Measurements from ENCODE around the gene GAS7.

DNA sequence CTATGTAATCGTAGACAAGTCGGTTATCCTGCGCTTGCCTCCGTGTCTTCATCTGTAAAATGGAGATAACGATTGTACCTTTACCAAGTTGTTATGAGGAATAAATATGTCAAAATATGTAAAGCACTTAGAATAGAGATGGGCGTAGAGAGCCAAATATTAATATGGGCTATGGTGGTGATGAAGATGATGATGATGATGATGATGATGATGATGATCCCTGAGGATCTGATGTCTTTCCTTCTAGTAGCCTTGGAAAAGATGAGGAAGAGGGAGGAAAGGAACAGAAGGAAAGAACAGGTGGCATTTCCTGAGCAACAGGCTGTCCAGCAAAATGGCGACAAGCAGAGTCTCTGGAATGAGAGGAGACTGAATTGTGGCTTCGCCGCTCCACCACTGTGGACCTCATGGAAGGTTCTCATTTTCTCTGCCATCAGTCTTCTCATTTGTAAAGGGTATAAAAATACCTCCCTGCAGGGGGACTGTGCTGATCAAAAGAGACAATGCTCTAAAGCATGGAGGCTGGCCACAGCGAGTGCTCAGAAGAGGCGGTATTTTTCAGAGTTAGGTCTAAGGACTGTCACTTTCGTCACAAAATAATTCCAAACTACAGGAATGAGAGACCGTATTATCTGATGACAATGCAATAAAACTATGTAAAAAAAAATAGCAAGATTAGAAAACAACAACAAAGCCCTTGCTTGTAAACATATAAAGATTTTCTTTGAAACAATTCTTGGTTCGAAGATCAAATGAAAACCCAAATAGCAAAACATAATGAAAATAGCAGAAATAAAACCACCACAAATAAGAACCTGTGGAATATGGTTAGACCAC is 276.2 kb downstream of the GAS7 start:
- TF ChIP-seq CTCF (conservative IDR thresholded peaks at IDR 0.05 in 1 of 2, IDR thresholded peaks at IDR 0.05 in 1 of 2; ENCODE audit: extremely low read depth in 1 of 2, insufficient read depth in 1 of 2, low read depth in 1 of 2, low read length in 2 of 2), result no peak
- no peak for TF ChIP-seq EZH2 (IDR thresholded peaks at IDR 0.05; ENCODE audit: borderline replicate concordance, low read length)
